Caco-2 (cell line): ENCODE data around the gene ATP6V1G3. TPM values are rescaled to one million over a fixed set of nuclear protein-coding genes. Genes with fewer than 3 reads are reported as not detected.

Experiments
- BruUV-seq: library from RNA; stranded (reverse); fragments of 400-500 nt; replicated peaks from 2 replicates; lab custom pipeline; 2021; lab: Mats Ljungman, UMichigan
- CTCF ChIA-PET: fragments of 300-600 bp; sonication (Branson Sonifier 250); formaldehyde crosslinking; loops from one replicate; lab custom pipeline; 2022; ENCODE audit warnings: antibody characterized with exemption; lab: Charles Lee
- POLR2A ChIA-PET: fragments of 300-600 bp; sonication (Branson Sonifier 250); formaldehyde crosslinking; loops from one replicate; lab custom pipeline; 2022; ENCODE audit warnings: antibody characterized with exemption; lab: Charles Lee
- DNase-seq, 2 experiments: peaks; one replicate each; pipeline versions ENCODE4 v3.0.0 to v3.0.0-alpha.2; 2020 to 2022
- H3K27me3 ChIP-seq: replicated peaks from 2 replicates; pipeline ENCODE4 v1.6.0; 2011; ENCODE audit warnings: low read length; ENCODE audit not compliant: control insufficient read depth, insufficient read depth
- H3K36me3 ChIP-seq: 2 replicates; pipeline ENCODE4 v1.5.1; 2011; ENCODE audit warnings: low read length; ENCODE audit not compliant: control insufficient read depth, insufficient read depth
- H3K4me1 ChIP-seq: fragments of 250-450 bp; sonication (Bioruptor Pico); 2 replicates; pipeline ENCODE4 v1.5.1; 2020; ENCODE audit warnings: mild to moderate bottlenecking
- H3K4me3 ChIP-seq: 2 replicates; pipeline ENCODE4 v1.5.1; 2011; ENCODE audit warnings: low read depth, mild to moderate bottlenecking, control low read depth, low read length
- H3K9me3 ChIP-seq: fragments of 250-450 bp; sonication (Bioruptor Pico); 2 replicates; pipeline ENCODE4 v1.5.1; 2020; ENCODE audit warnings: mild to moderate bottlenecking, moderate library complexity
- H3K27ac Mint-ChIP-seq: one replicate; pipeline ENCODE4 v1.8.0; 2022; ENCODE audit warnings: mixed read lengths; ENCODE audit not compliant: unreplicated experiment
- H3K27me3 Mint-ChIP-seq: one replicate; pipeline ENCODE4 v1.8.0; 2022; ENCODE audit warnings: mixed read lengths; ENCODE audit not compliant: insufficient read depth, unreplicated experiment
- H3K36me3 Mint-ChIP-seq: one replicate; pipeline ENCODE4 v1.8.0; 2022; ENCODE audit warnings: mild to moderate bottlenecking, mixed read lengths; ENCODE audit not compliant: insufficient read depth, unreplicated experiment
- H3K4me1 Mint-ChIP-seq: one replicate; pipeline ENCODE4 v1.8.0; 2022; ENCODE audit warnings: low read depth, mixed read lengths; ENCODE audit not compliant: unreplicated experiment
- H3K4me3 Mint-ChIP-seq: one replicate; pipeline ENCODE4 v1.8.0; 2022; ENCODE audit warnings: mild to moderate bottlenecking, moderate library complexity, mixed read lengths; ENCODE audit not compliant: unreplicated experiment
- H3K9me3 Mint-ChIP-seq: one replicate; pipeline ENCODE4 v1.8.0; 2022; ENCODE audit warnings: mixed read lengths; ENCODE audit not compliant: unreplicated experiment
- CTCF ChIP-seq, 2 experiments: fragments of 200-600 bp in 1 of 2; IDR thresholded peaks; 1 replicate in 1 of 2; 2 replicates in 1 of 2; pipeline versions ENCODE4 v1.5.1 to v1.8.0; 2011 to 2022; ENCODE audit warnings: antibody characterized with exemption in 1 of 2, control low read depth in 1 of 2, inconsistent platforms in 1 of 2, low read depth in 1 of 2, low read length in 1 of 2, mild to moderate bottlenecking in 1 of 2, moderate library complexity in 1 of 2; ENCODE audit not compliant: insufficient read depth in 1 of 2, severe bottlenecking in 1 of 2, unreplicated experiment in 1 of 2
- intact Hi-C: fragments of 100-400 bp; cut with micrococcal nuclease; formaldehyde crosslinking; loops from one replicate; pipeline ENCODE4 v1.10.0; 2022; ENCODE audit not compliant: unreplicated experiment
- total RNA-seq: library from RNA; stranded (reverse); gene quantifications from 2 replicates; pipeline ENCODE4 v1.2.3, GENCODE V29; 2022

ATP6V1G3 gene
- total RNA-seq, 1 experiment from 2014 or later, result 4.7 TPM

GRCh38 chr1:198563583-198563982 lies 23.1 kb upstream of the ATP6V1G3 start:
- Histone ChIP-seq H3K4me1 (no peaks in the 10 kb centered on the region), H3K9me3 (no peaks in the 10 kb centered on the region), H3K27me3 (no peaks in the 10 kb centered on the region), H3K4me3 (no peak overlapping the region), H3K36me3 (no peaks in the 10 kb centered on the region)
- CTCF ChIA-PET, result no interaction called here
- BruUV-seq, result no TSS peak
- H3K36me3 Mint-ChIP-seq, result no peaks in the 10 kb centered on the region
- no peaks in the 10 kb centered on the region for H3K4me1 Mint-ChIP-seq
- POLR2A ChIA-PET, result no interaction called here
- DNase-seq, result no peak
- no peaks in the 10 kb centered on the region for H3K27me3 Mint-ChIP-seq
- intact Hi-C loops, result no loop called here
- no peaks in the 10 kb centered on the region for H3K9me3 Mint-ChIP-seq
- no peak for TF ChIP-seq CTCF (IDR thresholded peaks at IDR 0.05; ENCODE audit: insufficient read depth in 1 of 2, low read depth in 1 of 2, low read length in 1 of 2, severe bottlenecking in 1 of 2, unreplicated experiment in 1 of 2)
- H3K4me3 Mint-ChIP-seq, result no peak overlapping the region
- no peak overlapping the region for H3K27ac Mint-ChIP-seq

GRCh38 chr1:198560161-198560560 lies 19.7 kb upstream of the ATP6V1G3 start:
- no peaks in the 10 kb centered on the region for H3K36me3 Mint-ChIP-seq
- POLR2A ChIA-PET, result no interaction called here

GRCh38 chr1:198559362-198559761 lies 18.9 kb upstream of the ATP6V1G3 start:
- ChIA-PET CTCF (interaction anchor here (0.8 kb wide), 1 partner anchor 140 kb away, joined by 3 read pairs; no protein-coding TSS in a partner anchor), POLR2A (no interaction called here)
- no peaks in the 10 kb centered on the region for H3K4me1 ChIP-seq
- Mint-ChIP-seq H3K9me3 (no peaks in the 10 kb centered on the region), H3K36me3 (no peaks in the 10 kb centered on the region), H3K4me3 (no peak overlapping the region), H3K4me1 (no peaks in the 10 kb centered on the region), H3K27ac (no peak overlapping the region), H3K27me3 (no peaks in the 10 kb centered on the region)
- no peak overlapping the region for H3K4me3 ChIP-seq
- no peak for DNase-seq
- no peaks in the 10 kb centered on the region for H3K36me3 ChIP-seq
- no peak for TF ChIP-seq CTCF (IDR thresholded peaks at IDR 0.05; ENCODE audit: insufficient read depth in 1 of 2, low read depth in 1 of 2, low read length in 1 of 2, severe bottlenecking in 1 of 2, unreplicated experiment in 1 of 2)
- intact Hi-C loops, result no loop called here
- H3K9me3 ChIP-seq, result no peaks in the 10 kb centered on the region
- H3K27me3 ChIP-seq, result no peaks in the 10 kb centered on the region
- BruUV-seq, result no TSS peak

More at GRCh38 chr1:198560161-198560560, 19.7 kb upstream of the ATP6V1G3 start:
- H3K4me3 ChIP-seq, result no peak overlapping the region
- no peaks in the 10 kb centered on the region for H3K27me3 ChIP-seq
- Mint-ChIP-seq H3K27ac (no peak overlapping the region), H3K4me1 (no peaks in the 10 kb centered on the region), H3K4me3 (no peak overlapping the region), H3K27me3 (no peaks in the 10 kb centered on the region), H3K9me3 (no peaks in the 10 kb centered on the region)
- no TSS peak for BruUV-seq
- CTCF ChIA-PET, result no interaction called here
- no peaks in the 10 kb centered on the region for H3K4me1 ChIP-seq
- DNase-seq, result no peak
- TF ChIP-seq CTCF (IDR thresholded peaks at IDR 0.05; ENCODE audit: insufficient read depth in 1 of 2, low read depth in 1 of 2, low read length in 1 of 2, severe bottlenecking in 1 of 2, unreplicated experiment in 1 of 2), result no peak
- intact Hi-C loops, result no loop called here
- H3K9me3 ChIP-seq, result no peaks in the 10 kb centered on the region
- no peaks in the 10 kb centered on the region for H3K36me3 ChIP-seq
